Right atrium auricular region (tissue), 2 donors: Measurements from ENCODE around the gene KCNN2. TPM values are rescaled to one million over a fixed set of nuclear protein-coding genes. Genes with fewer than 3 reads are reported as not detected.

Source experiments
- DNase-seq: peaks from one replicate; pipeline ENCODE4 v3.0.0-alpha.2; 2019; ENCODE audit warnings: low spot score
- H3K27ac ChIP-seq, 2 donors: fragments of 200-600 bp; sonication (generic); 1 replicate in 1 of 2; 2 replicates in 1 of 2; pipeline ENCODE4 v1.5.1; 2016 to 2019
- H3K27me3 ChIP-seq, 2 donors: fragments of 200-600 bp; sonication (generic); one replicate each; pipeline versions ENCODE4 v1.5.1 to v1.6.0; 2017 to 2019
- H3K36me3 ChIP-seq: fragments of 200-600 bp; sonication (generic); one replicate; pipeline ENCODE4 v1.5.1; 2016
- H3K4me1 ChIP-seq, 2 donors: fragments of 200-600 bp; sonication (generic); one replicate each; pipeline versions ENCODE4 v1.5.1 to v1.6.0; 2017 to 2019
- H3K4me3 ChIP-seq, 2 donors: fragments of 200-600 bp; sonication (generic); 1 replicate in 1 of 2; 2 replicates in 1 of 2; pipeline ENCODE4 v1.5.1; 2017 to 2019; ENCODE audit warnings: mild to moderate bottlenecking in 1 of 2, moderate library complexity in 1 of 2
- H3K9me3 ChIP-seq, 2 donors: fragments of 200-600 bp; sonication (generic); one replicate each; pipeline ENCODE4 v1.5.1; 2019
- CTCF ChIP-seq, 2 donors: fragments of 200-600 bp; sonication (generic); IDR thresholded peaks; one replicate each; pipeline ENCODE4 v1.5.1; 2019; ENCODE audit warnings: antibody characterized with exemption in 2 of 2
- total RNA-seq, 2 donors: library from RNA; depleted of rRNA; stranded (reverse); fragments of >200 nt; gene quantifications; one replicate each; pipeline ENCODE4 v1.1.0, GENCODE V29; 2016

Gene KCNN2
- total RNA-seq, 2 donors from 2014 or later: 12.6 to 22.4 TPM

- TF ChIP-seq CTCF (IDR thresholded peaks at IDR 0.05): no peak
- no peak for DNase-seq
Observed at GRCh38 chr5:114380721-114381120, 18.9 kb downstream of the KCNN2 start.

GRCh38 chr5:114387433-114387832 lies 25.6 kb downstream of the KCNN2 start:
- TF ChIP-seq CTCF (IDR thresholded peaks at IDR 0.05): no peak
- DNase-seq: no peak
- Histone ChIP-seq H3K36me3 (no peaks in the 10 kb centered on the region), H3K27ac (no peak overlapping the region), H3K9me3 (no peaks in the 10 kb centered on the region), H3K4me1 (peaks cover 0 to 12% of the 10 kb centered on the region in 2 donors), H3K4me3 (no peak overlapping the region), H3K27me3 (no peaks in the 10 kb centered on the region)

More at GRCh38 chr5:114380721-114381120, 18.9 kb downstream of the KCNN2 start:
- H3K27me3 ChIP-seq: no peaks in the 10 kb centered on the region
- no peak overlapping the region for H3K4me3 ChIP-seq
- no peak overlapping the region for H3K27ac ChIP-seq
- H3K4me1 ChIP-seq: no peaks in the 10 kb centered on the region
- no peaks in the 10 kb centered on the region for H3K36me3 ChIP-seq
- no peaks in the 10 kb centered on the region for H3K9me3 ChIP-seq

GRCh38 chr5:114390431-114390830 lies 28.6 kb downstream of the KCNN2 start:
- DNase-seq: no peak
- Histone ChIP-seq H3K9me3 (no peaks in the 10 kb centered on the region), H3K4me1 (peaks cover 0 to 12% of the 10 kb centered on the region in 2 donors), H3K27ac (no peak overlapping the region), H3K36me3 (no peaks in the 10 kb centered on the region), H3K27me3 (no peaks in the 10 kb centered on the region), H3K4me3 (no peak overlapping the region)
- TF ChIP-seq CTCF (IDR thresholded peaks at IDR 0.05): no peak

GRCh38 chr5:114391321-114391720 lies 29.5 kb downstream of the KCNN2 start:
- TF ChIP-seq CTCF (IDR thresholded peaks at IDR 0.05): no peak
- peaks cover 0 to 12% of the 10 kb centered on the region in 2 donors for H3K4me1 ChIP-seq
- no peak overlapping the region for H3K4me3 ChIP-seq
- H3K27me3 ChIP-seq: no peaks in the 10 kb centered on the region
- no peak for DNase-seq
- H3K27ac ChIP-seq: no peak overlapping the region
- no peaks in the 10 kb centered on the region for H3K9me3 ChIP-seq
- H3K36me3 ChIP-seq: no peaks in the 10 kb centered on the region

GRCh38 chr5:114393159-114393558 lies 31.3 kb downstream of the KCNN2 start:
- H3K36me3 ChIP-seq: no peaks in the 10 kb centered on the region
- no peak for TF ChIP-seq CTCF (IDR thresholded peaks at IDR 0.05)
- H3K4me3 ChIP-seq: no peak overlapping the region
- DNase-seq: no peak
- H3K4me1 ChIP-seq: peaks cover 0 to 12% of the 10 kb centered on the region in 2 donors
- no peak overlapping the region for H3K27ac ChIP-seq
- H3K27me3 ChIP-seq: no peaks in the 10 kb centered on the region
- H3K9me3 ChIP-seq: peaks cover 0 to 5% of the 10 kb centered on the region in 2 donors

GRCh38 chr5:114402206-114402605 lies 40.3 kb downstream of the KCNN2 start:
- no peak overlapping the region for H3K4me3 ChIP-seq
- no peak for DNase-seq

More at GRCh38 chr5:114402206-114402605, 40.3 kb downstream of the KCNN2 start:
- Histone ChIP-seq H3K4me1 (no peaks in the 10 kb centered on the region), H3K27ac (no peak overlapping the region), H3K36me3 (no peaks in the 10 kb centered on the region), H3K9me3 (peaks cover 0 to 7% of the 10 kb centered on the region in 2 donors), H3K27me3 (no peaks in the 10 kb centered on the region)
- no peak for TF ChIP-seq CTCF (IDR thresholded peaks at IDR 0.05)
